HG02840 (cell line): ENCODE data around the gene KRTAP10-9.
"Not testable (repeated sequence)": the region's sequence is repeated elsewhere in the genome, so short reads cannot be mapped to it uniquely, and the experiment has no call there.

Experiments used
- ATAC-seq: cut with Tn5 transposase; IDR thresholded peaks from one replicate; pipeline ENCODE4 v1.9.1; 2021; ENCODE audit warnings: mild to moderate bottlenecking, moderate library complexity, moderate number of reproducible peaks; ENCODE audit not compliant: unreplicated experiment, low FRiP score

The KRTAP10-9 gene

DNA sequence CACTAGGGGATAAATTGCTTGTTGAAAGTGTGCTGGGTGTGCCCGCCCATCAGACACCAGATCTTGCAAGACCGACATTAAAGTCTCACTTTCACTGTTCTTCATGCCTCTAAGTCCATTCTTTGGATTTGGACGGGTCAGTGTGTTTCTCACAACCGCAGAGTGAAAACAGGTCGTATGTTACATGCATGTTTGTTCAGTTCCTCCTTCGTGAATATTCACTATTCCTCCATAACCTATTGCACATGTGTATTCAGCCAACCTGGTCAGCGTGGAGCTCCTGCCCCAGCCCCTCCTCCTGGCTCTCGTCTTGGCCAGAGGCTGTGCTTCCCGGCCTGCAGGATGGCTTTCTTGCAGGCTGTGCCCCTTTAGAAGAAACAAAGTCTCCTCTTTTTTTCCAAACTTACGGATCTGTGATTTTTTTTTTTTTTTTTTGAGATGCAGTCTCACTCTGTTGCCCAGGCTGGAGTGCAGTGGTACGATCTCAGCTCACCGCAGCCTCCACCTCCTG lies 32.4 kb upstream of the KRTAP10-9 start:
- ATAC-seq: no peak

GRCh38 chr21:44595524-44595923 lies 31.4 kb upstream of the KRTAP10-9 start:
- no peak for ATAC-seq

- no peak for ATAC-seq
Measured at GRCh38 chr21:44596068-44596725, 30.7 kb upstream of the KRTAP10-9 start.

DNA sequence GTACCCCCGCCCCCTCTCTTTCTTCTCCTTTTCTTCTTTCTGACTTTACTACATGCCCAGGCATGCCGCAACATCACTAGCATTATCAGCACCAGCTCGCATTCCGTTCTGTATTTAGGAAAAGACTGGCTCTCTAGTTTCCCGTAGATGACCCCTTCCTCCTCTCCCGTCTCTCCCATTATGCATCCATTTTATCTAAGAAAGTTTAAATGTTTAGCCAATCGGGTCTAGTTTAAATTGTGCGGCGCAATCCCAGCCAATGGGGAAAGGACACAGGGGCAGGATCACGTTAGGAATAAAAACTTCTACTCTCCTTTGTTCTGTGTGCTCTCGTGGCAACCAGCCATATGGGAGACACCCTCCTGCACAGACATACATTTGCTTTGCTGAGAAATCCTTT lies 28.8 kb upstream of the KRTAP10-9 start:
- no peak for ATAC-seq

DNA sequence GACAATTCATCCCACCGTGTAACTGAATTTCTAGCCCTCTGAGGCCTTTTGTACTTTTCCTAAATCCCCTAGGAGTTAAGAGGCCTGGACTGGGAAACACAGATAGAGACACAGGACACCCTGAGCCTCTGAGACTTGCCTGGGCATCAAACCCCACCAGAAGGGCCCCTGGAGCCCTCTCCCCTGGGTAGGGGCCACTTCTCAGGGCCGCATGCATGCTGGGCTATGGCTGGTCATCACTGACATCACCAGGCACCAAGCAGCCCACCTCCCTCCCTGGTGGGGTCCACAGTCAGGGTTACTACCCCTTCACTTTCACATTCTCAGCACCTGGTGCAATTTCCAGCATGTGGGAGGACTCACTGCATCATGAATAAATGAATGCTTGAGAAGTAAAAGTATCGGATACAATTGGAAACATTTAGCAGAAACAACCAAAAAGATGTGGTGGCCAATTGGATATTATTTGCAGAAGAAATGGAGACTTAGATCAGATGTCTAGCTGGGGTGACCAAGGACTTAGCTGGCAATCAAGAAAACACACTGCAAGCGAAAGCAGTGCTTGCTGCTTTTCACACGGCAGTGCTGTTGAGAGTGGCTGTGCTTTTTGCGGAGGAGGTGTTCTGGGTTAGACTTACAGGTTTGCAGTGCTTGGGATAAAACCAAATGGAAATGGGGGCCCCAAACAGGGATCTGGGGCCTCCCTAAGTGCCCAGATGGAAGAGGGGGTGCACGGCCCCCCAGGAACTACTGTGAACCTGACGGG lies 27.4 kb upstream of the KRTAP10-9 start:
- no peak for ATAC-seq

DNA sequence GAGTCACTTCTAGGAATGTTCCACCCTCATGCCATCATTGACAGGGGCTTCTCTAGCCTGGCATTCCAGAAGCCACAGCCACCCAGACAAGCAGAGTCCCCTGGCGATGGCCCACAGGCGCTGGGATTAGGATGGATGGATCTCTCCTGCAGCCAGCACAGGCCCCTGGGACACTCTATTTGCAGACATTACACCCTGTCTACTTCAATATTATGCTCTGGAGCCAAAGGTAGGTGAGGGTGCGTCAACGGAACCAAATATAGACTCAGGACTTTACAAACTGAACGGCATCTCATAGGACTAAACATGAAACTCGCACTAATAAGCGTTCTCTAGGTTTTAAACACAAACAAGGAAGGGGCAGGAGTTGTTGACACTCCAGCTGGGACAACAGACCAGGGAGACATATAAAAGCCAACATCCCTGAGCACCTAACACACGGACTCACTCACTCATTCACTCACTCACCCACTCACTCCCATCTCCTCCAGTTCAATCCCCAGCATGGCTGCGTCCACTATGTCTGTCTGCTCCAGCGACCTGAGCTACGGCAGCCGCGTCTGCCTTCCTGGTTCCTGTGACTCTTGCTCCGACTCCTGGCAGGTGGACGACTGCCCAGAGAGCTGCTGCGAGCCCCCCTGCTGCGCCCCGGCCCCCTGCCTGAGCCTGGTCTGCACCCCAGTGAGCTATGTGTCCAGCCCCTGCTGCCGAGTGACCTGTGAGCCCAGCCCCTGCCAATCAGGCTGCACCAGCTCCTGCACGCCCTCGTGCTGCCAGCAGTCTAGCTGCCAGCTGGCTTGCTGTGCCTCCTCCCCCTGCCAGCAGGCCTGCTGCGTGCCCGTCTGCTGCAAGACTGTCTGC lies 26.5 kb upstream of the KRTAP10-9 start, which contains the start of gene KRTAP10-7:
TSS of gene KRTAP10-7 (plus strand) at position 480 of the 861 bp plus-strand sequence. CDS start at position 505, 25 bp downstream.
- ATAC-seq: not testable (repeated sequence)

- not testable (repeated sequence) for ATAC-seq
Measured at GRCh38 chr21:44601091-44601490, 25.8 kb upstream of the KRTAP10-9 start.

GRCh38 chr21:44601596-44602462 lies 25.1 kb upstream of the KRTAP10-9 start:
- no peak for ATAC-seq

- no peak for ATAC-seq
Measured at GRCh38 chr21:44602463-44602850, 24.4 kb upstream of the KRTAP10-9 start.

DNA sequence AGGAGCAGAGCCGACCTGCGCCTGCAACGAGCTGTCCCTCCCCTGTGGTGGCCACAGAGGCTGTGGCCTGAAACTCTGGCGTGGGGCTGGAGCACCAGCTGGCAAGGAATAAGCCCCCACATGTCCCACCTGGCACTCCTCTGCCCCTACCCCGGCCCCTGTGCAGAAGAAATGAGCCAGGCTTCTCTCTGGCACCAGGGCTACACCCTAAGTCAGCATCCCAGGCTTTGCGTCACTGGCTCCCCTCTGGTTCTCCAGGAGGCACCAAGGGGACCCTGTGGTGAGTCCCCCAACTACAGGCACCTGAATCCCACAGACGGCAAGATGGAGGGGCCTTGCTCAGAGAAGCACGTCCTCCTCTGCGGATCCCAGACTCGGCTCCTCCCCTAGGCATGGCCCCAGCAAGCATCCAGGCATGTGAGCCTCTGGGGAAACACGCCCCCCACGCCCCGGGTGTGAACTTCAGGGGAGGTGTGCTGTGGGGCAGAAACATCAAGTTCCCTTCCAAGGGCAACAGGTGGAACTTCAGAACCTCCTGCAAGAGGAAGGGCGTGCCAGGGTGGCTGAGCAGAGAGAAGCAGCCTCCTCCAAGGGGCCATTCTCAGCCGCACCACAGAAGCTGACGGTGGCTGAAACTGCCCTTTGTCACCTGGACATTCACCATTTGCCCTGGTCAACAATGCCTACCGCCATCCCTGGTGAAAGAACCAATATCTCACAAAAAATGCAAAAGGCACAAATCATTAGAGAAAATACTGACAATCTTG lies 23.6 kb upstream of the KRTAP10-9 start:
- no peak for ATAC-seq

DNA sequence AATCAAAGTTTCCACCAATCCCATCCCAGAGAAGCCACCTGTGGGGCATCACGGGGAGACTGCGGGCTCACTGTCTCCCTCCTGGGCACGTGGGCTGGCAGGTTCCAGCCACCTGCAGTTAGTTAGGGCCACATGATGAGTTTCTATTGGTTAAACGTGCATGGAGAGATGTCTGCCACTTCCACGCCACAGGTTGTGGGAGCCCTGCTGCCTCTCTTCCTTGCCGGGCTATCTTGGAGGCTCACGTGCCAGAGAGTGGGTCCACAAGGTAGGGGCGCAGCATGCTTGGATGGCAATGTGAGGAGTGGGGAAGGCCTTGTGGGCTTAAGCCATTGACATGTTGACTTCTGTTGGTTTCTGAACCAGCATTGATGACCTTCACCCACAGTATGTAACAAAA lies 23.0 kb upstream of the KRTAP10-9 start:
- ATAC-seq: no peak

GRCh38 chr21:44606495-44606894 lies 20.4 kb upstream of the KRTAP10-9 start:
- no peak for ATAC-seq

DNA sequence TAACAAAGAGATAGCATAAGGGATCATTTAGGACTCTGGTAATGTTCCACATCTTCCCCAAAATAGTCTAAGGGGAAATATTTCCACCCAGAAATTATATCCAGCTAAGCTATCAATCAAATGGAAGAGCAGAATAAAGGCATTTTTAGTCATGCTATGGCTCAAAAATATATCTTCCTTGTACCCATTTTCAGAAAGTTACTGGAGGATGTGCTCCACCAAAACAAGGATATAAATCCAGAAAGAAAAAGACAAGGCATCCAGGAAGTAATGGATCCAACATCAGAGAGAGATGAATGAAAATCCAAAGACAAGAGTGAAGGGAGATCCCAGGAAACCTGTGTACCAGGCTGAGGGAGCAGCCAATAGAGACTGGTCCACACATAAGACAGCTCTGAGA lies 17.7 kb upstream of the KRTAP10-9 start:
- ATAC-seq: no peak

DNA sequence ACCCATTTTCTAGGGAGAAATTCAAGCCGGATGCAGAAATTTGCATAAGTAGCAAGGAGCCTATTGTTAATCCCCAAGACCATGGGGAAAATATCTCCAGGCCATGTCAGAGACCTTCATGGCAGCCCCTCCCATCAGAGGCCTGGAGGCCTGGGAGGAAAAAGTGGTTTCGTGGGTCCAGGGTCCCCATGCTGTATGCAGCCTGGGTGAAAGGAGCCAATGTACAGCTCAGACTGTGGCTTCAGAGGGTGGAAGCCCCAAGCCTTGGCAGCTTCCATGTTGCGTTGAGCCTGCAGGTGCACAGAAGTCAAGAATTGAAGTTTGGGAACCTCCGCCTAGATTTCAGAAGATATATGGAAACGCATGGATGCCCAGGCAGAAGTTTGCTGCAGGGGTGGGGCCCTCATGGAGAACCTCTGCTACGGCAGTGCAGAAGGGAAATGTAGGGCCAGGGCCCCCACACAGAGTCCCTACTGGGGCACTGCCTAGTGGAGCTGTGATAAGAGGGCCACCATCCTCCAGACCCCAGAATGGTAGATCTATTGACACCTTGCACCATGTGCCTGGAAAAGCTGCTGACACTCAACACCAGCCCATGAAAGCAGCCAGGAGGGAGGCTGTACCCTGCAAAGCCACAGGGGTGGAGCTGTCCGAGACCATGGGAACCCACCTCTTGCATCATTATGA lies 16.6 kb upstream of the KRTAP10-9 start:
- not testable (repeated sequence) for ATAC-seq

DNA sequence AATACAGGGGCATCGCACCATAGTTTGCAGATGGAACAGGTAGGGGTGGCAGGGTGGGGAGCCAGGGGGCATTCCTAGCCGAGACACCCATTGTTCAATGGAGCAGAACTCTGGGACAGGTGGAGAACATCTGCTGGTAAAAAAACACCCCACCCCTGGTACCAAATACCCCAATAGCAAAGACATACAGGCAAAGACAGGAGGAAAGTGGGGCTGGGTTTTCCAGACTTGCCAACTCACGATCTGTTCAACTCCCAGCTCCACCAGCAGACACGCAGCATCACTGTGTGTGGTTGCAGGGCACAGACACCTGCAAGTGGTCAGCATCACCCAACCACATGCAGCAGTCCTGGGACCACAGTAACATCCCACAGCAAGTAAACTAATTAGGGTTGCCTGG lies 15.3 kb upstream of the KRTAP10-9 start:
- no peak for ATAC-seq

DNA sequence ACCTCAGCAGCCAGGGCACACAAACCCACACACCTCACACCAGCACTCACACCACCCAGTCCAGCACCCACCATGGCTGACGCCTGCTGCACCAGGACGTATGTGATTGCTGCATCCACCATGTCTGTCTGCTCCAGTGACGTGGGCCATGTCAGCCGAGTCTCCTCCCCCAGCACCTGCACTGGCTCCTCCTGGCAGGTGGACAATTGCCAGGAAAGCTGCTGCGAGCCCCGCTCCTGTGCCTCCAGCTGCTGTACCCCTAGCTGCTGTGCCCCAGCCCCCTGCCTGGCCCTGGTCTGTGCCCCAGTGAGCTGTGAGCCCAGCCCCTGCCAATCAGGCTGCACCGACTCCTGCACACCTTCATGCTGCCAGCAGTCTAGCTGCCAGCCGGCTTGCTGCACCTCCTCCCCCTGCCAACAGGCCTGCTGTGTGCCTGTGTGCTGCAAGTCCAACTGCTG lies 14.8 kb upstream of the KRTAP10-9 start, which contains the start of gene KRTAP10-8:
TSS of gene KRTAP10-8 (plus strand) at position 51 of the 458 bp plus-strand sequence. CDS start at position 73, 22 bp downstream.
- ATAC-seq: no peak

DNA sequence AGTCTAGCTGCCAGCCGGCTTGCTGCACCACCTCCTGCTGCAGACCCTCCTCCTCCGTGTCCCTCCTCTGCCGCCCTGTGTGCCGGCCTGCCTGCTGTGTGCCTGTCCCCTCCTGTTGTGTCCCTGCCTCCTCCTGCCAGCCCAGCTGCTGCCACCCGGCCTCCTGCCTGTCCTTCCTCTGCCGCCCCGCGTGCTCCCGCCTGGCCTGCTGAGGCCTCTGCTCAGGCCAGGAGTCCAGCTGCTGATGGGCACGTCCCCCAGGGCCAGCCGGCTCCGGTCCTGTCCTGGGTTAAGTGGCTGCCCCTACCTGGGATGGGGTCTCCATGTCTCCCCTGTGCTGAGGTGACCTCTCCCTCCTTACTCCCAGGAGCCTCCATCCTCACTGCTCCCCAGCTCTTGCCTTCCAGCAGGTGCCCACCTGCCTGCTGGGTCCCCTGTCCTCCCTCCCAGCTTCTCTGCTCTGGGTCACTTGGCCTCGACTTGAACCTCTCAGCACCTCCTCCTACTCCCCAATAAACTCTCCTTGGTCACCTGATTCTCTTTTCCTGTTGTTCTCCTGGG lies 14.1 kb upstream of the KRTAP10-9 start:
- no peak for ATAC-seq
